Nephron (organoid): Measurements from ENCODE around the gene XRCC2.
"Not testable (repeated sequence)": the region's sequence is repeated elsewhere in the genome, so short reads cannot be mapped to it uniquely, and the experiment has no call there.

Source experiments
- H3K27ac Mint-ChIP-seq, 3 experiments: 2 replicates each; pipeline ENCODE4 v1.8.0; 2020; ENCODE audit warnings: mixed read lengths in 3 of 3, mild to moderate bottlenecking in 2 of 3, moderate library complexity in 1 of 3
- H3K27me3 Mint-ChIP-seq: 2 replicates; pipeline ENCODE4 v1.8.0; 2021; ENCODE audit warnings: low read depth, mild to moderate bottlenecking, moderate library complexity, mixed read lengths
- H3K36me3 Mint-ChIP-seq: 2 replicates; pipeline ENCODE4 v1.8.0; 2020; ENCODE audit warnings: low read depth, mixed read lengths
- H3K4me1 Mint-ChIP-seq: 2 replicates; pipeline ENCODE4 v1.8.0; 2020; ENCODE audit warnings: mixed read lengths
- H3K4me3 Mint-ChIP-seq, 3 experiments: 2 replicates each; pipeline ENCODE4 v1.8.0; 2020; ENCODE audit warnings: mild to moderate bottlenecking in 3 of 3, mixed read lengths in 3 of 3, moderate library complexity in 2 of 3
- H3K9me3 Mint-ChIP-seq: 2 replicates; pipeline ENCODE4 v1.8.0; 2020; ENCODE audit warnings: mixed read lengths
- CTCF ChIP-seq, 3 experiments: fragments of 200-600 bp; sonication (generic); IDR thresholded peaks; one replicate each; pipeline ENCODE4 v1.5.0; 2021; ENCODE audit warnings: antibody characterized with exemption in 3 of 3; ENCODE audit not compliant: unreplicated experiment in 3 of 3

The XRCC2 gene

GRCh38 chr7:152640829-152641228, 35.1 kb downstream of the XRCC2 start:
- Mint-ChIP-seq H3K27me3 (no peaks in the 10 kb centered on the region), H3K9me3 (no peaks in the 10 kb centered on the region), H3K4me3 (no peak overlapping the region), H3K27ac (no peak overlapping the region), H3K4me1 (no peaks in the 10 kb centered on the region), H3K36me3 (peaks cover 5% of the 10 kb centered on the region)
- TF ChIP-seq CTCF (IDR thresholded peaks at IDR 0.05; ENCODE audit: unreplicated experiment in 3 of 3): no peak

- H3K36me3 Mint-ChIP-seq: no peaks in the 10 kb centered on the region
Measured at GRCh38 chr7:152637920-152638580, 37.9 kb downstream of the XRCC2 start.

DNA sequence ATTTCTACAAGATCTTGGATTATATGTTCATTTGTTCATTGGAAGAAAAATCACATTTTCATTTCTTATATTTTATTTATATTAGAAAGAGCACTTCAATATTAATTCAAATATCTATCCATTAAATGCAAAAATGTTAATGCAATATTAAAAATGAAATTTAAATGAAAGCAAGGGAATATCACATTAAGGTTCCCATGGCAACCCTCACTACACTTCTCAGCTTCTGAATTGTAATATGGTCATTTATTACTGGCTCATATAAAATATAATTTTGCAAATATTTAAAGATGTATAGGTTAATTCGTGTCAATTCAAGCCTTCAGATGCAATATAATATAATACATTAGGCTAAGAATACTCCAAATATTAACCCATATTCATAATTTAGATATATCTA, 38.8 kb downstream of the XRCC2 start:
- no peaks in the 10 kb centered on the region for H3K9me3 Mint-ChIP-seq
- H3K4me1 Mint-ChIP-seq: no peaks in the 10 kb centered on the region
- H3K27me3 Mint-ChIP-seq: no peaks in the 10 kb centered on the region
- H3K4me3 Mint-ChIP-seq: no peak overlapping the region
- no peak overlapping the region for H3K27ac Mint-ChIP-seq
- no peak for TF ChIP-seq CTCF (IDR thresholded peaks at IDR 0.05; ENCODE audit: unreplicated experiment in 3 of 3)
- no peaks in the 10 kb centered on the region for H3K36me3 Mint-ChIP-seq

More at GRCh38 chr7:152637920-152638580, 37.9 kb downstream of the XRCC2 start:
- Mint-ChIP-seq H3K27ac (no peak overlapping the region), H3K4me3 (no peak overlapping the region), H3K27me3 (no peaks in the 10 kb centered on the region), H3K9me3 (no peaks in the 10 kb centered on the region), H3K4me1 (no peaks in the 10 kb centered on the region)
- TF ChIP-seq CTCF (IDR thresholded peaks at IDR 0.05; ENCODE audit: unreplicated experiment in 3 of 3): no peak

- Mint-ChIP-seq H3K4me3 (no peak overlapping the region), H3K4me1 (no peaks in the 10 kb centered on the region), H3K27me3 (no peaks in the 10 kb centered on the region), H3K9me3 (no peaks in the 10 kb centered on the region), H3K27ac (no peak overlapping the region), H3K36me3 (no peaks in the 10 kb centered on the region)
- no peak for TF ChIP-seq CTCF (IDR thresholded peaks at IDR 0.05; ENCODE audit: unreplicated experiment in 3 of 3)
Measured at GRCh38 chr7:152636441-152636840, 39.5 kb downstream of the XRCC2 start.

GRCh38 chr7:152633504-152633903, 42.4 kb downstream of the XRCC2 start:
- Mint-ChIP-seq H3K27me3 (no peaks in the 10 kb centered on the region), H3K4me1 (no peaks in the 10 kb centered on the region), H3K27ac (no peak overlapping the region), H3K9me3 (peaks cover 5% of the 10 kb centered on the region), H3K36me3 (no peaks in the 10 kb centered on the region), H3K4me3 (no peak overlapping the region)
- no peak for TF ChIP-seq CTCF (IDR thresholded peaks at IDR 0.05; ENCODE audit: unreplicated experiment in 3 of 3)

GRCh38 chr7:152633072-152633471, 42.9 kb downstream of the XRCC2 start:
- no peaks in the 10 kb centered on the region for H3K4me1 Mint-ChIP-seq
- no peak overlapping the region for H3K27ac Mint-ChIP-seq
- no peak for TF ChIP-seq CTCF (IDR thresholded peaks at IDR 0.05; ENCODE audit: unreplicated experiment in 3 of 3)
- peaks cover 5% of the 10 kb centered on the region for H3K9me3 Mint-ChIP-seq
- H3K36me3 Mint-ChIP-seq: no peaks in the 10 kb centered on the region
- no peak overlapping the region for H3K4me3 Mint-ChIP-seq
- H3K27me3 Mint-ChIP-seq: no peaks in the 10 kb centered on the region

DNA sequence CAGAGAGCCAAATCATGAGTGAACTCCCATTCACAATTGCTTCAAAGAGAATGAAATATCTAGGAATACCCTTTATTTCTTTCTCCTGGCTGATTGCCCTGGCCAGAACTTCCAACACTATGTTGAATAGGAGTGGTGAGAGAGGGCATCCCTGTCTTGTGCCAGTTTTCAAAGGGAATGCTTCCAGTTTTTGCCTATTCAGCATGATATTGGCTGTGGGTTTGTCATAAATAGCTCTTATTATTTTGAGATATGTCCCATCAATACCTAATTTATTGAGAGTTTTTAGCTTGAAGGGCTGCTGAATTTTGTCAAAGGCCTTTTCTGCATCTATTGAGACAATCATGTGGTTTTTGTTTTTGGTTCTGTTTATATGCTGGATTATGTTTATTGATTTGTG, 47.2 kb downstream of the XRCC2 start:
- H3K4me3 Mint-ChIP-seq, H3K9me3 Mint-ChIP-seq, H3K36me3 Mint-ChIP-seq, H3K4me1 Mint-ChIP-seq, H3K27ac Mint-ChIP-seq, H3K27me3 Mint-ChIP-seq: not testable (repeated sequence)
